Hepatocyte (in vitro differentiated cells): ENCODE measurements around the gene CD37.

Experiments used
- CTCF ChIP-seq: fragments of 200-600 bp; sonication (generic); IDR thresholded peaks from 2 replicates; pipeline ENCODE4 v1.5.1; 2016; ENCODE audit warnings: antibody characterized with exemption, mild to moderate bottlenecking; ENCODE audit not compliant: poor library complexity
- EZH2 ChIP-seq: fragments of 200-600 bp; sonication (generic); IDR thresholded peaks from 2 replicates; pipeline ENCODE4 v1.6.1; 2016; ENCODE audit warnings: antibody characterized with exemption, mild to moderate bottlenecking, borderline replicate concordance

GRCh38 chr19:49383599-49383998, 48.4 kb downstream of the CD37 start:
- TF ChIP-seq CTCF: no peak
- TF ChIP-seq EZH2: no peak
